BE2C (cell line): ENCODE results near the gene SLC15A1.
"Not testable (repeated sequence)": the region's sequence is repeated elsewhere in the genome, so short reads cannot be mapped to it uniquely, and the experiment has no call there.

Experiments used
- DNase-seq: peaks from one replicate; pipeline ENCODE4 v3.0.0-alpha.2; 2020
- H3K27me3 ChIP-seq: fragments of 250-450 bp; sonication (Bioruptor Pico); 2 replicates; pipeline ENCODE4 v1.5.1; 2020; ENCODE audit warnings: mild to moderate bottlenecking
- H3K36me3 ChIP-seq: fragments of 250-450 bp; sonication (Bioruptor Pico); 2 replicates; pipeline ENCODE4 v1.5.1; 2020; ENCODE audit warnings: mild to moderate bottlenecking
- H3K4me1 ChIP-seq: fragments of 250-450 bp; sonication (Bioruptor Pico); 2 replicates; pipeline ENCODE4 v1.5.1; 2020
- H3K4me3 ChIP-seq: 2 replicates; pipeline ENCODE4 v1.5.1; 2011; ENCODE audit warnings: low read depth, low read length
- H3K9me3 ChIP-seq: fragments of 250-450 bp; sonication (Bioruptor Pico); 2 replicates; pipeline ENCODE4 v1.5.1; 2020
- CTCF ChIP-seq: IDR thresholded peaks from 2 replicates; pipeline ENCODE4 v1.5.1; 2012; ENCODE audit warnings: mild to moderate bottlenecking, low read depth, low read length

Gene SLC15A1

GRCh38 chr13:98765996-98766519, 13.6 kb upstream of the SLC15A1 start:
- Histone ChIP-seq H3K27me3 (no peaks in the 10 kb centered on the region), H3K4me1 (no peaks in the 10 kb centered on the region), H3K9me3 (no peaks in the 10 kb centered on the region), H3K4me3 (no peak overlapping the region), H3K36me3 (no peaks in the 10 kb centered on the region)
- no peak for DNase-seq
- no peak for TF ChIP-seq CTCF

GRCh38 chr13:98761986-98762616, 9.6 kb upstream of the SLC15A1 start:
- DNase-seq: no peak
- no peaks in the 10 kb centered on the region for H3K27me3 ChIP-seq
- no peaks in the 10 kb centered on the region for H3K36me3 ChIP-seq
- no peak for TF ChIP-seq CTCF
- H3K4me1 ChIP-seq: no peaks in the 10 kb centered on the region
- H3K4me3 ChIP-seq: no peak overlapping the region
- no peaks in the 10 kb centered on the region for H3K9me3 ChIP-seq

GRCh38 chr13:98761126-98761985, 8.9 kb upstream of the SLC15A1 start:
- Histone ChIP-seq H3K9me3 (no peaks in the 10 kb centered on the region), H3K27me3 (no peaks in the 10 kb centered on the region), H3K36me3 (no peaks in the 10 kb centered on the region), H3K4me1 (no peaks in the 10 kb centered on the region), H3K4me3 (no peak overlapping the region)
- no peak for TF ChIP-seq CTCF
- no peak for DNase-seq

- DNase-seq: no peak
- Histone ChIP-seq H3K4me1 (no peaks in the 10 kb centered on the region), H3K9me3 (no peaks in the 10 kb centered on the region; the same call in 1 of the 2 replicates), H3K27me3 (peaks cover 26% of the 10 kb centered on the region), H3K4me3 (no peak overlapping the region), H3K36me3 (no peaks in the 10 kb centered on the region)
- TF ChIP-seq CTCF: no peak
Measured at GRCh38 chr13:98755729-98756128, 3.3 kb upstream of the SLC15A1 start.

GRCh38 chr13:98755116-98755515, 2.6 kb upstream of the SLC15A1 start:
- H3K4me3 ChIP-seq: no peak overlapping the region
- no peaks in the 10 kb centered on the region for H3K36me3 ChIP-seq
- H3K4me1 ChIP-seq: no peaks in the 10 kb centered on the region
- H3K27me3 ChIP-seq: peaks cover 27% of the 10 kb centered on the region
- no peak for DNase-seq
- H3K9me3 ChIP-seq: no peaks in the 10 kb centered on the region; the same call in 1 of the 2 replicates
- TF ChIP-seq CTCF: no peak

- not testable (repeated sequence) for H3K4me3 ChIP-seq, DNase-seq, H3K4me1 ChIP-seq, H3K9me3 ChIP-seq, H3K36me3 ChIP-seq
- H3K27me3 ChIP-seq: peaks cover 27% of the 10 kb centered on the region
Measured at GRCh38 chr13:98754468-98754867, 2.0 kb upstream of the SLC15A1 start.
